ENCODE data around the gene ONECUT2. TPM values are rescaled to one million over a fixed set of nuclear protein-coding genes. Genes with fewer than 3 reads are reported as not detected.

ONECUT2 gene
- total RNA-seq, 1 experiment from 2014 or later: 0.48 TPM

DNA sequence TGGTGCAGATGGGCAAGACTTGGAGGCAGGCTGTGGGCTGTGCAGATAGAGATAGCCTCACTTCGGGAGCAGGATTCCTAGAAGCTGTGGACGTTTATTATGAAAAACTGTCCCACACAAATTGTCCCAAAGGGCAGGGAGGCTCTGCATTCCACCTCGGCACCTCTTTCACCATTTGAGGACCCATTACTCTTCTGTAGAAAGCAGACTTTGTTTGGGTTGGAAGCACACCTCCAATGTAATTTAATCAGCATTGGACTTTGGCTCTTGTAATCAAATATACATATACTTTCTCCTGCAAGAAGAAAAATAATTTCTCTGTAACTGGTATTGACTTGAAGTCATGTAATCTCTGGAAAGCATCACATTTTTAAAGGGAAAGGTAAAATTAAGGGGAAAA is 8.5 kb downstream of the ONECUT2 start:
- H3K4me3 Mint-ChIP-seq: no peak overlapping the region
- no peak for DNase-seq
- Histone ChIP-seq H2BK15ac (ENCODE audit: low read depth, low read length) (no peak overlapping the region), H3K79me1 (ENCODE audit: insufficient read depth, low read depth, low read length, poor library complexity, severe bottlenecking) (no peaks in the 10 kb centered on the region), H3K18ac (ENCODE audit: insufficient read length, low read depth, low read length) (no peak overlapping the region), H3K27ac (ENCODE audit: insufficient read length, low read depth, low read length) (no peak overlapping the region), H3K14ac (ENCODE audit: insufficient read depth, low read length) (no peak overlapping the region), H2BK120ac (ENCODE audit: low read depth, low read length, poor library complexity, severe bottlenecking) (no peak overlapping the region), H3K23ac (ENCODE audit: insufficient read length, low read depth, low read length) (no peak overlapping the region), H4K20me1 (ENCODE audit: control insufficient read depth, insufficient read depth, insufficient read length) (no peaks in the 10 kb centered on the region), H2BK5ac (ENCODE audit: insufficient read length, low read length) (no peak overlapping the region), H4K5ac (ENCODE audit: insufficient read length, low read depth, low read length) (no peak overlapping the region), H2BK20ac (ENCODE audit: low read depth, low read length, poor library complexity, severe bottlenecking) (no peak overlapping the region), H2AK5ac (ENCODE audit: insufficient read length, low read length) (no peak overlapping the region), H4K91ac (ENCODE audit: insufficient read length, low read depth, low read length) (no peak overlapping the region), H3K79me2 (ENCODE audit: insufficient read depth, low read length) (no peaks in the 10 kb centered on the region), H2AFZ (ENCODE audit: low read length) (no peak overlapping the region), H3K9me3 (ENCODE audit: control insufficient read depth, low read depth, low read length) (no peaks in the 10 kb centered on the region), H3K4ac (ENCODE audit: low read depth, low read length) (no peak overlapping the region), H3K9ac (ENCODE audit: extremely low read depth, insufficient read length, low read length) (no peak overlapping the region), H3K4me2 (ENCODE audit: insufficient read depth, insufficient read length, low read length) (no peak overlapping the region), H3K4me1 (ENCODE audit: insufficient read depth, low read length) (no peaks in the 10 kb centered on the region), H3T11ph (ENCODE audit: low read length) (no peak overlapping the region), H3K27me3 (ENCODE audit: insufficient read depth, low read length) (peaks cover 56% of the 10 kb centered on the region), H4K8ac (replicated peaks; ENCODE audit: insufficient read length, low read depth, low read length) (no peak overlapping the region), H2BK12ac (ENCODE audit: insufficient read length, low read depth, low read length) (no peak overlapping the region), H3K23me2 (ENCODE audit: insufficient read length, low read depth, low read length, poor library complexity, severe bottlenecking) (peaks cover 5% of the 10 kb centered on the region), H3K56ac (ENCODE audit: insufficient read length, low read depth, low read length) (no peak overlapping the region)
- H3K27ac Mint-ChIP-seq: no peak overlapping the region
- H3K36me3 Mint-ChIP-seq (ENCODE audit: insufficient read depth in 1 of 3, low read depth in 3 of 3): no peaks in the 10 kb centered on the region
- H3K27me3 Mint-ChIP-seq (ENCODE audit: low read depth): peaks cover 87% of the 10 kb centered on the region
- no CpG with 5 or more reads among the region's 3 CpGs for WGBS (ENCODE audit: extremely low coverage, insufficient read length, low lambda C conversion rate)
- TF ChIP-seq CTCF (conservative IDR thresholded peaks at IDR 0.05): no peak
- H3K4me1 Mint-ChIP-seq: peaks cover 43 to 48% of the 10 kb centered on the region in 2 experiments
- peaks cover 0 to 5% of the 10 kb centered on the region in 2 experiments; a peak in 2 of 5 replicates for H3K9me3 Mint-ChIP-seq

All from H9 (cell line).